ENCODE data around the gene WEE1. TPM values are rescaled to one million over a fixed set of nuclear protein-coding genes. Genes with fewer than 3 reads are reported as not detected.

WEE1 gene
- polyA plus RNA-seq, 1 donor from 2014 or later: 16.0 TPM

GRCh38 chr11:9550191-9550628, 23.3 kb upstream of the WEE1 start:
- H3K9me3 ChIP-seq (ENCODE audit: low read length): no peaks in the 10 kb centered on the region
- no peak overlapping the region for H3K27ac ChIP-seq (ENCODE audit: low read length)
- H4K20me1 ChIP-seq (ENCODE audit: insufficient read depth): no peaks in the 10 kb centered on the region
- TF ChIP-seq MXI1 (conservative IDR thresholded peaks at IDR 0.05; ENCODE audit: poor library complexity, severe bottlenecking): no peak
- TF ChIP-seq POLR2AphosphoS5 (IDR thresholded peaks at IDR 0.05): no peak
- no peak for TF ChIP-seq EZH2 (IDR thresholded peaks at IDR 0.05; ENCODE audit: borderline replicate concordance, insufficient read depth, low read length, poor library complexity, severe bottlenecking)
- TF ChIP-seq SMC3 (conservative IDR thresholded peaks at IDR 0.05; ENCODE audit: poor library complexity): no peak
- no peak for TF ChIP-seq REST (IDR thresholded peaks at IDR 0.05; ENCODE audit: borderline replicate concordance)
- no peak for TF ChIP-seq RAD21 (conservative IDR thresholded peaks at IDR 0.05)
- TF ChIP-seq EP300 (conservative IDR thresholded peaks at IDR 0.05; ENCODE audit: poor library complexity, severe bottlenecking): no peak
- no peak for TF ChIP-seq CTCF (IDR thresholded peaks at IDR 0.05; ENCODE audit: poor library complexity, severe bottlenecking)
- TF ChIP-seq TAF1 (IDR thresholded peaks at IDR 0.05; ENCODE audit: low read depth): no peak
- no peak overlapping the region for H2AFZ ChIP-seq (ENCODE audit: low read depth, low read length)
- no peaks in the 10 kb centered on the region for H3K9me2 ChIP-seq (ENCODE audit: insufficient read depth, low read length)
- no peaks in the 10 kb centered on the region for H3K79me2 ChIP-seq (replicated peaks; ENCODE audit: insufficient read depth, low read length)
- no peak overlapping the region for H3K4me3 ChIP-seq (ENCODE audit: low read length)
- no peak overlapping the region for H3K9ac ChIP-seq (ENCODE audit: low read length)
- no peaks in the 10 kb centered on the region for H3K36me3 ChIP-seq (ENCODE audit: insufficient read depth, low read length)
- no peak overlapping the region for H3K4me2 ChIP-seq (ENCODE audit: low read length)
- no peaks in the 10 kb centered on the region for H3K27me3 ChIP-seq (ENCODE audit: insufficient read depth, low read depth, low read length)
- no peaks in the 10 kb centered on the region for H3F3A ChIP-seq (ENCODE audit: insufficient read depth, low read length, poor library complexity, severe bottlenecking)

GRCh38 chr11:9561279-9561982, 12.0 kb upstream of the WEE1 start:
- Histone ChIP-seq H3K36me3 (ENCODE audit: insufficient read depth, low read length) (no peaks in the 10 kb centered on the region), H3K4me3 (ENCODE audit: low read length) (no peak overlapping the region), H3K27ac (ENCODE audit: low read length) (no peak overlapping the region), H2AFZ (ENCODE audit: low read depth, low read length) (no peak overlapping the region), H3F3A (ENCODE audit: insufficient read depth, low read length, poor library complexity, severe bottlenecking) (no peaks in the 10 kb centered on the region), H3K9me3 (ENCODE audit: low read length) (no peaks in the 10 kb centered on the region), H3K9me2 (ENCODE audit: insufficient read depth, low read length) (no peaks in the 10 kb centered on the region), H3K4me2 (ENCODE audit: low read length) (no peak overlapping the region), H3K79me2 (replicated peaks; ENCODE audit: insufficient read depth, low read length) (no peaks in the 10 kb centered on the region), H3K27me3 (ENCODE audit: insufficient read depth, low read depth, low read length) (no peaks in the 10 kb centered on the region), H4K20me1 (ENCODE audit: insufficient read depth) (no peaks in the 10 kb centered on the region), H3K9ac (ENCODE audit: low read length) (no peak overlapping the region)
- TF ChIP-seq MXI1 (conservative IDR thresholded peaks at IDR 0.05; ENCODE audit: poor library complexity, severe bottlenecking) (no peak), RAD21 (conservative IDR thresholded peaks at IDR 0.05) (no peak), TAF1 (IDR thresholded peaks at IDR 0.05; ENCODE audit: low read depth) (no peak)
